OCI-LY1 (cell line): ENCODE results near the gene RNF217.

ENCODE experiments used
- H2AFZ ChIP-seq: fragments of 200-600 bp; sonication (generic), shearing (Covaris generic); 2 replicates; pipeline ENCODE4 v1.6.0; 2014; ENCODE audit warnings: antibody characterized with exemption, mild to moderate bottlenecking, low read length
- H3F3A ChIP-seq: fragments of 200-600 bp; sonication (generic), shearing (Covaris generic); 2 replicates; pipeline ENCODE4 v1.6.0; 2014; ENCODE audit warnings: mild to moderate bottlenecking, antibody characterized with exemption, low read length, moderate library complexity; ENCODE audit not compliant: insufficient read depth
- H3K27ac ChIP-seq: fragments of 200-600 bp; sonication (generic); 2 replicates; pipeline ENCODE4 v1.5.1; 2014; ENCODE audit warnings: low read length, mixed run types, mild to moderate bottlenecking, low read depth; ENCODE audit not compliant: poor library complexity, severe bottlenecking
- H3K27me3 ChIP-seq: fragments of 200-600 bp; sonication (generic); 2 replicates; pipeline ENCODE4 v1.6.0; 2014; ENCODE audit warnings: antibody characterized with exemption, mild to moderate bottlenecking, low read length, moderate library complexity; ENCODE audit not compliant: insufficient read depth
- H3K36me3 ChIP-seq: fragments of 200-600 bp; sonication (generic); 2 replicates; pipeline ENCODE4 v1.6.1; 2014; ENCODE audit warnings: mild to moderate bottlenecking, antibody characterized with exemption, low read length, moderate library complexity, mixed read lengths; ENCODE audit not compliant: insufficient read depth
- H3K4me1 ChIP-seq: fragments of 200-600 bp; sonication (generic); 2 replicates; pipeline ENCODE4 v1.5.1; 2014; ENCODE audit warnings: mild to moderate bottlenecking, low read length, moderate library complexity; ENCODE audit not compliant: insufficient read depth, severe bottlenecking
- H3K4me2 ChIP-seq: fragments of 200-600 bp; sonication (generic), shearing (Covaris generic); 2 replicates; pipeline ENCODE4 v1.6.1; 2014; ENCODE audit warnings: low read length
- H3K4me3 ChIP-seq: fragments of 200-600 bp; sonication (generic); 2 replicates; pipeline ENCODE4 v1.5.1; 2014; ENCODE audit warnings: low read length, low read depth, mild to moderate bottlenecking, mixed read lengths; ENCODE audit not compliant: poor library complexity, severe bottlenecking
- H3K79me2 ChIP-seq: fragments of 200-600 bp; shearing (Covaris generic); 2 replicates; pipeline ENCODE4 v1.6.1; 2016; ENCODE audit warnings: mixed run types, low read length, mixed read lengths; ENCODE audit not compliant: insufficient read depth
- H3K9ac ChIP-seq: fragments of 200-600 bp; sonication (generic), shearing (Covaris generic); 2 replicates; pipeline ENCODE4 v1.6.1; 2014; ENCODE audit warnings: mild to moderate bottlenecking, low read length, mixed read lengths
- H3K9me2 ChIP-seq: fragments of 200-600 bp; sonication (generic), shearing (Covaris generic); 2 replicates; pipeline ENCODE4 v1.6.1; 2014; ENCODE audit warnings: low read depth, mild to moderate bottlenecking, low read length, mixed read lengths
- H3K9me3 ChIP-seq: fragments of 200-600 bp; shearing (Covaris generic); 2 replicates; pipeline ENCODE4 v1.6.1; 2014; ENCODE audit warnings: low read length, mixed read lengths
- H4K20me1 ChIP-seq: fragments of 200-600 bp; sonication (generic), shearing (Covaris generic); 2 replicates; pipeline ENCODE4 v1.6.0; 2016; ENCODE audit warnings: mild to moderate bottlenecking, low read length; ENCODE audit not compliant: insufficient read depth
- CTCF ChIP-seq: fragments of 200-600 bp; sonication (generic), shearing (Covaris generic); IDR thresholded peaks from 2 replicates; pipeline ENCODE4 v1.5.1; 2017; ENCODE audit warnings: mild to moderate bottlenecking, antibody characterized with exemption, low read length, moderate library complexity, mixed read lengths
- EZH2 ChIP-seq: fragments of 200-600 bp; sonication (generic), shearing (Covaris generic); IDR thresholded peaks from 2 replicates; pipeline ENCODE4 v1.8.0; 2017; ENCODE audit warnings: borderline replicate concordance, mixed run types, mild to moderate bottlenecking, antibody characterized with exemption, low read length, moderate library complexity, mixed read lengths

Gene RNF217

GRCh38 chr6:125057392-125058246, 95.4 kb downstream of the RNF217 start:
- H2AFZ ChIP-seq: no peak overlapping the region
- no peaks in the 10 kb centered on the region for H3K36me3 ChIP-seq
- H3K9me3 ChIP-seq: no peaks in the 10 kb centered on the region
- H3K4me2 ChIP-seq: no peak overlapping the region
- no peaks in the 10 kb centered on the region for H3F3A ChIP-seq
- H3K9me2 ChIP-seq: no peaks in the 10 kb centered on the region
- H3K27ac ChIP-seq: no peak overlapping the region
- H4K20me1 ChIP-seq: no peaks in the 10 kb centered on the region; the same call in 1 of the 2 replicates
- no peak overlapping the region for H3K9ac ChIP-seq
- H3K79me2 ChIP-seq: no peaks in the 10 kb centered on the region
- H3K4me3 ChIP-seq: no peak overlapping the region
- no peaks in the 10 kb centered on the region for H3K27me3 ChIP-seq
- no peak for TF ChIP-seq EZH2
- no peaks in the 10 kb centered on the region for H3K4me1 ChIP-seq

GRCh38 chr6:125058546-125058945, 96.3 kb downstream of the RNF217 start:
- no peak overlapping the region for H3K4me2 ChIP-seq
- H3K9me3 ChIP-seq: no peaks in the 10 kb centered on the region
- no peak overlapping the region for H3K9ac ChIP-seq
- no peaks in the 10 kb centered on the region for H3K36me3 ChIP-seq
- no peaks in the 10 kb centered on the region; the same call in 1 of the 2 replicates for H3F3A ChIP-seq
- H4K20me1 ChIP-seq: no peaks in the 10 kb centered on the region; the same call in 1 of the 2 replicates
- H3K4me3 ChIP-seq: no peak overlapping the region
- H3K9me2 ChIP-seq: no peaks in the 10 kb centered on the region
- no peaks in the 10 kb centered on the region for H3K27me3 ChIP-seq
- H3K27ac ChIP-seq: no peak overlapping the region
- no peaks in the 10 kb centered on the region for H3K79me2 ChIP-seq
- TF ChIP-seq CTCF (no peak), EZH2 (no peak)
- H3K4me1 ChIP-seq: no peaks in the 10 kb centered on the region
- H2AFZ ChIP-seq: no peak overlapping the region

GRCh38 chr6:125063307-125063706, 101.1 kb downstream of the RNF217 start:
- no peak overlapping the region for H3K4me2 ChIP-seq
- no peaks in the 10 kb centered on the region for H3K79me2 ChIP-seq
- H3K27me3 ChIP-seq: no peaks in the 10 kb centered on the region
- no peaks in the 10 kb centered on the region for H3K9me2 ChIP-seq
- TF ChIP-seq CTCF: no peak
- TF ChIP-seq EZH2: no peak
- no peaks in the 10 kb centered on the region for H3K36me3 ChIP-seq
- no peaks in the 10 kb centered on the region; the same call in 1 of the 2 replicates for H3F3A ChIP-seq
- H3K4me1 ChIP-seq: no peaks in the 10 kb centered on the region
- no peak overlapping the region for H3K27ac ChIP-seq
- H2AFZ ChIP-seq: no peak overlapping the region
- no peak overlapping the region for H3K4me3 ChIP-seq
- no peaks in the 10 kb centered on the region; the same call in 1 of the 2 replicates for H4K20me1 ChIP-seq
- no peak overlapping the region for H3K9ac ChIP-seq
- H3K9me3 ChIP-seq: no peaks in the 10 kb centered on the region

- Histone ChIP-seq H3F3A (no peaks in the 10 kb centered on the region; the same call in 1 of the 2 replicates), H3K9me2 (no peaks in the 10 kb centered on the region), H2AFZ (no peak overlapping the region), H3K4me1 (no peaks in the 10 kb centered on the region), H3K27me3 (no peaks in the 10 kb centered on the region), H4K20me1 (no peaks in the 10 kb centered on the region), H3K79me2 (no peaks in the 10 kb centered on the region), H3K27ac (no peak overlapping the region), H3K36me3 (no peaks in the 10 kb centered on the region), H3K4me2 (no peak overlapping the region), H3K9ac (no peak overlapping the region), H3K9me3 (no peaks in the 10 kb centered on the region), H3K4me3 (no peak overlapping the region)
- TF ChIP-seq CTCF: no peak
These were observed 103.9 kb downstream of the RNF217 start for GRCh38 chr6:125066140-125066539.
